Neural cell (in vitro differentiated cells): ENCODE results near the gene TPPP. TPM values are rescaled to one million over a fixed set of nuclear protein-coding genes. Genes with fewer than 3 reads are reported as not detected.

Source experiments
- H2AFZ ChIP-seq: fragments of 200-600, 300-800 bp; sonication (generic), shearing (Covaris generic); 2 replicates; pipeline ENCODE4 v1.6.0; 2014; ENCODE audit warnings: low read depth, mild to moderate bottlenecking, antibody characterized with exemption, low read length, moderate library complexity
- H3F3A ChIP-seq: fragments of 200-600 bp; shearing (Covaris generic); 2 replicates; pipeline ENCODE4 v1.6.1; 2016; ENCODE audit warnings: mild to moderate bottlenecking, moderate library complexity, mixed read lengths, antibody characterized with exemption, low read length; ENCODE audit not compliant: insufficient read depth, poor library complexity, severe bottlenecking
- H3K27ac ChIP-seq: fragments of 200-600, 300-800 bp; sonication (generic), shearing (Covaris generic); 2 replicates; pipeline ENCODE4 v1.5.1; 2014; ENCODE audit warnings: mild to moderate bottlenecking, low read length, moderate library complexity
- H3K27me3 ChIP-seq: fragments of 300-800, 200-600 bp; sonication (generic), shearing (Covaris generic); 2 replicates; pipeline ENCODE4 v1.6.0; 2014; ENCODE audit warnings: mild to moderate bottlenecking, low read depth, low read length, moderate library complexity; ENCODE audit not compliant: insufficient read depth
- H3K36me3 ChIP-seq: fragments of 300-800, 200-600 bp; sonication (generic), shearing (Covaris generic); 2 replicates; pipeline ENCODE4 v1.5.1; 2014; ENCODE audit warnings: mild to moderate bottlenecking, antibody characterized with exemption, low read length, moderate library complexity; ENCODE audit not compliant: insufficient read depth
- H3K4me2 ChIP-seq: fragments of 300-800, 200-600 bp; sonication (generic), shearing (Covaris generic); 2 replicates; pipeline ENCODE4 v1.6.0; 2014; ENCODE audit warnings: mild to moderate bottlenecking, low read length
- H3K4me3 ChIP-seq: fragments of 300-800, 200-600 bp; sonication (generic), shearing (Covaris generic); 2 replicates; pipeline ENCODE4 v1.5.1; 2014; ENCODE audit warnings: mild to moderate bottlenecking, low read length, moderate library complexity
- H3K79me2 ChIP-seq: fragments of 200-600 bp; shearing (Covaris generic); replicated peaks from 2 replicates; pipeline ENCODE4 v1.6.0; 2014; ENCODE audit warnings: mild to moderate bottlenecking, low read length, moderate library complexity; ENCODE audit not compliant: insufficient read depth
- H3K9ac ChIP-seq: fragments of 300-800, 200-600 bp; sonication (generic), shearing (Covaris generic); 2 replicates; pipeline ENCODE4 v1.6.1; 2016; ENCODE audit warnings: mild to moderate bottlenecking, low read length, mixed read lengths
- H3K9me2 ChIP-seq: fragments of 200-600 bp; shearing (Covaris generic); 2 replicates; pipeline ENCODE4 v1.6.1; 2016; ENCODE audit warnings: mild to moderate bottlenecking, low read length, mixed read lengths; ENCODE audit not compliant: insufficient read depth
- H3K9me3 ChIP-seq: fragments of 200-600, 300-800 bp; sonication (generic), shearing (Covaris generic); 2 replicates; pipeline ENCODE4 v1.6.1; 2016; ENCODE audit warnings: mild to moderate bottlenecking, mixed run types, low read length, moderate library complexity, mixed read lengths
- H4K20me1 ChIP-seq: fragments of 200-600 bp; shearing (Covaris generic); 2 replicates; pipeline ENCODE4 v1.6.1; 2016; ENCODE audit warnings: mild to moderate bottlenecking, mixed run types; ENCODE audit not compliant: insufficient read depth
- CTCF ChIP-seq: fragments of 450-650 bp; IDR thresholded peaks from 2 replicates; pipeline ENCODE4 v1.5.1; 2014; ENCODE audit warnings: antibody characterized with exemption, mild to moderate bottlenecking, moderate library complexity; ENCODE audit not compliant: poor library complexity, severe bottlenecking
- EP300 ChIP-seq: fragments of 450-650 bp; conservative IDR thresholded peaks from 2 replicates; pipeline ENCODE4 v1.6.1; 2014; ENCODE audit warnings: antibody characterized with exemption, mild to moderate bottlenecking, moderate library complexity; ENCODE audit not compliant: poor library complexity, severe bottlenecking
- EZH2 ChIP-seq: fragments of 200-600, 300-800 bp; shearing (Covaris generic), sonication (generic); IDR thresholded peaks from 2 replicates; pipeline ENCODE4 v1.6.1; 2014; ENCODE audit warnings: antibody characterized with exemption, low read length, borderline replicate concordance, mild to moderate bottlenecking; ENCODE audit not compliant: insufficient read depth, poor library complexity, severe bottlenecking
- MXI1 ChIP-seq: fragments of 450-650 bp; conservative IDR thresholded peaks from 2 replicates; pipeline ENCODE4 v1.6.1; 2014; ENCODE audit warnings: antibody characterized with exemption, mild to moderate bottlenecking; ENCODE audit not compliant: poor library complexity, severe bottlenecking
- POLR2AphosphoS5 ChIP-seq: IDR thresholded peaks from 2 replicates; pipeline ENCODE4 v1.6.1; 2012
- RAD21 ChIP-seq: fragments of 450-650 bp; conservative IDR thresholded peaks from 2 replicates; pipeline ENCODE4 v1.6.1; 2014; ENCODE audit warnings: antibody characterized with exemption, mild to moderate bottlenecking, moderate library complexity
- REST ChIP-seq: IDR thresholded peaks from 2 replicates; pipeline ENCODE4 v1.6.1; 2012; ENCODE audit warnings: borderline replicate concordance
- SMC3 ChIP-seq: fragments of 450-650 bp; conservative IDR thresholded peaks from 2 replicates; pipeline ENCODE4 v1.6.1; 2014; ENCODE audit warnings: antibody characterized with exemption, mild to moderate bottlenecking, moderate library complexity; ENCODE audit not compliant: poor library complexity
- TAF1 ChIP-seq: IDR thresholded peaks from 2 replicates; pipeline ENCODE4 v1.6.1; 2012; ENCODE audit warnings: low read depth
- polyA plus RNA-seq: library from polyadenylated mRNA; depleted of rRNA; stranded (reverse); fragments of >200 nt; gene quantifications from 2 replicates; pipeline ENCODE4 v1.2.3, GENCODE V29; 2014

TPPP gene
- polyA plus RNA-seq, 1 donor from 2014 or later, result 9.9 TPM

GRCh38 chr5:652773-653350 lies 40.3 kb downstream of the TPPP start:
- Histone ChIP-seq H3K27me3 (no peaks in the 10 kb centered on the region), H3K9me3 (peaks cover 4% of the 10 kb centered on the region), H3K9ac (no peak overlapping the region), H2AFZ (no peak overlapping the region), H3K79me2 (no peaks in the 10 kb centered on the region), H3K9me2 (no peaks in the 10 kb centered on the region), H3K4me2 (no peak overlapping the region), H3F3A (no peaks in the 10 kb centered on the region), H3K36me3 (peaks cover 5% of the 10 kb centered on the region), H3K4me3 (no peak overlapping the region), H3K27ac (no peak overlapping the region), H4K20me1 (no peaks in the 10 kb centered on the region)
- TF ChIP-seq RAD21 (no peak), EZH2 (no peak), TAF1 (no peak), CTCF (no peak), MXI1 (no peak), EP300 (no peak), POLR2AphosphoS5 (no peak), REST (no peak), SMC3 (no peak)

- TF ChIP-seq EZH2 (no peak), RAD21 (no peak), MXI1 (no peak), CTCF (no peak), TAF1 (no peak), POLR2AphosphoS5 (no peak), REST (no peak), EP300 (no peak), SMC3 (no peak)
- no peak overlapping the region for H3K9ac ChIP-seq
Observed at GRCh38 chr5:652023-652515, 41.1 kb downstream of the TPPP start.

More at GRCh38 chr5:652023-652515, 41.1 kb downstream of the TPPP start:
- H3K36me3 ChIP-seq, result no peaks in the 10 kb centered on the region
- H3K27ac ChIP-seq, result no peak overlapping the region
- no peak overlapping the region for H3K4me3 ChIP-seq
- no peaks in the 10 kb centered on the region for H3K27me3 ChIP-seq
- H3K9me3 ChIP-seq, result no peaks in the 10 kb centered on the region
- H3K79me2 ChIP-seq, result no peaks in the 10 kb centered on the region
- H2AFZ ChIP-seq, result no peak overlapping the region
- no peaks in the 10 kb centered on the region for H3K9me2 ChIP-seq
- H3K4me2 ChIP-seq, result no peak overlapping the region
- no peaks in the 10 kb centered on the region for H3F3A ChIP-seq
- no peaks in the 10 kb centered on the region for H4K20me1 ChIP-seq
